HL-60/S4 treated with retinoic acid at 250 ng/mL for 4 days and 3 days (cell line): ENCODE measurements around the gene FAM234B.

ENCODE experiments used
- in situ Hi-C: fragments of 300-500 bp; cut with MboI; formaldehyde crosslinking; loops from 2 replicates; pipeline ENCODE4 v1.7.0; 2022; ENCODE audit warnings: low sequenced_read_pairs

Gene FAM234B

GRCh38 chr12:13087766-13088165 lies 43.6 kb downstream of the FAM234B start:
- in situ Hi-C loops: no loop called here

GRCh38 chr12:13088496-13088895 lies 44.3 kb downstream of the FAM234B start:
- in situ Hi-C loops: no loop called here

DNA sequence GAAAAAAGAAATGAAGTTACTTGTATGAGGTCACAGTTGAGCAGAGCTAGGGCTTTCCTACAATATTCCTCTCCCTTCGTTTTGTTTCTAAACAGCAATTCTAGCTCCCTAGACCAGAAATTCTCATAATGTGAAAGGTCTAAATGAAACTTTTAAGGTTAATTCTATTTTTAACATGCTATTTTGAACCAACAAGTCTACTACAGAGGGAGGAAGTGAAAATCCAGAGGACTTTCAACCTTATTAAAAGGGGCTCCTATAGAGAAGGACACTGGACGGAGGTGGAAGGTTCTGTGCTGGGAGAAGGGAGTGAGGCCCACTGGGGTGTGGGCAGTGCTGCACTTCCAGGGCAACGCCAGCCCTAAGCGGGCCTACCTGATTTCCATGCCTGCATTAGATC lies 45.9 kb downstream of the FAM234B start:
- in situ Hi-C loops: no loop called here

DNA sequence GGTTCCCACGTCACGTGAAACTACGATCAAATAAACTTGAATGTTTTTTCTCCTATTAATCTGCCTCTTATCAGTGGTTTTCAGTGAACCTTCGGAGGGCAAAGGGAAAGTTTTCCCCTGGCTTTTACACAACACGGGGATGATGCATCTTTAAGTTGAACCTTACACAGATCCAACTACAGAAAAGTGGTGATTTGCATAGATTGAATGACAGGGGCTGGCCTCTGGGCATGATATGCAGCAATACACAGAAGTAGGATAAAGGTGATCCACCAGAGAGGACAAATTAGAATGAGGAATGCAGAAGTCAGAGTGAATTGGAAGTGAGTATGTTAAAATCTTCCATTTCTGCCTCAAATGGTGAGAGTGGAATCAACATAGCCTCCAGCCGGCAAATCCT lies 47.7 kb downstream of the FAM234B start:
- in situ Hi-C loops: no loop called here

GRCh38 chr12:13093191-13093847 lies 49.1 kb downstream of the FAM234B start:
- in situ Hi-C loops: no loop called here

- in situ Hi-C loops: no loop called here
Measured at GRCh38 chr12:13093848-13094220, 49.7 kb downstream of the FAM234B start.

DNA sequence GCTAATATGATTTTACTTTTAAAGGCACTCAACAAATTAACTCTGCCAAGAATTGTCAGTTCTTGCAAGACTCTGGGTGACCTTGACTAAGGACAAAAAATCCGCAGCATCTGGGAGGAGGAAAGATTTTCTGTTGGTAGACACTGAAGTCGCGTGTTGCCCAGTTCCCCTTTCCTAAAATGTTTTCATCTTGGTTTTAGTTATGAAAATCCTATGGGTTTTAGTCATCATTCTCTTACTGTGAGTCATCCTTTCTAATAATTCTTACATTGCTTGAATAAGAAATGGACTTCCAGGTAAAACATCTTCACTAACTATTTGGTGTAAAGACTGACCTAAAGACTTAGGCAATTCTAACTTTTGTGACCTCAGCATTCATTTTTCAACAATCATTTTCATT lies 50.2 kb downstream of the FAM234B start:
- in situ Hi-C loops: no loop called here

- in situ Hi-C loops: no loop called here
Measured at GRCh38 chr12:13095266-13095995, 51.2 kb downstream of the FAM234B start.

DNA sequence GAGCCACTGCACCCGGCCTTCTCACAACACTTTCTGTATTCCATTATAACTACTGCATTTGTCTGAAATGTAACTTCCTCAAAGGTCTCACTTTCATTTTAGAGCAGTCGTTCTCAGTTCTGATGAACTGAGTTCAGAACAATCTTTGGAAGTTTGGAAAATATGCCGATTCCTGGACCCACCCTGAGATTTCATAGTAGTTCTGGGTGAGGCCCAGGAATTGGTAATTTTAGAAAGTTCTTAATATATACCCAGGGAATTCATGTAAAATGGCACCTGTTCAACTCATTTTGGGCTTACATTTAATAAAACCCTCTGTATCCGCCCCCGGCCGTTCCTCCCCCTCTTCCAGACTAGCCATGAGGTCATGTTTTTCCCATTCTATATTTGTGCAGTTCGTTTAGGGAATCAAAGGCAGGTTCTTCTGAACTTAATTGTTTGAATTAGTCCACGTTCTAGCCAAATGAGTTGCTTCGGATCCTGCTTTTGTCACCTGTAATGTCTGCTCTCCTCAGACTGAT lies 53.4 kb downstream of the FAM234B start:
- in situ Hi-C loops: no loop called here

- in situ Hi-C loops: no loop called here
Measured at GRCh38 chr12:13099066-13099843, 55.1 kb downstream of the FAM234B start.

- in situ Hi-C loops: no loop called here
Measured at GRCh38 chr12:13099844-13100604, 55.8 kb downstream of the FAM234B start.

- in situ Hi-C loops: no loop called here
Measured at GRCh38 chr12:13100605-13100881, 56.4 kb downstream of the FAM234B start.

GRCh38 chr12:13100882-13101769 lies 56.9 kb downstream of the FAM234B start:
- in situ Hi-C loops: no loop called here

DNA sequence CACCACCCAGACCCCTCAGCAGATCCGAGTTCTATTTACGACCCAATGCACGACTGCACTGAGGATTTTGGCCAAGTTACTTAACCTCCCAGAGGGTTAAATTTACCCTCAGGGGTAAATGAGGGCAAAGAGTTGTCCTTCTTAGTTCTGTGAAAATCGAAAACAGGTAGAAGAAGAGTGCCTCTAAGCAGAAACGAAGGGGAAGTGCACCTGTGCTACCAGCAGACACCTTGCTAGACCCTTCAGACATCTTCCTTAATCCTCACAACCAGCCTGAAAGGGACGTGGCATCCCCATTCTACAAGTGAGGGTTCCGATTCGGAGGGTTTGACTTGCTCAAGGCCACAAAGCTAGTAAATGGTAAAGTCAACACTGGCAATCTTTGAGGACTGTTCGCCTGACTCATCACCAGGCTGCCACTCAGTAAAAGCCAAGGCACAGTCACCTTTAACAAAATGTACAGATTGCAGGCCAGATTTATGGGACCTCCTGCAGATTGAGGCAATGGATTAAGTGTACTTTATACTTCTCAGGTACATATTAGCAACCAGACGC lies 57.7 kb downstream of the FAM234B start:
- in situ Hi-C loops: no loop called here

DNA sequence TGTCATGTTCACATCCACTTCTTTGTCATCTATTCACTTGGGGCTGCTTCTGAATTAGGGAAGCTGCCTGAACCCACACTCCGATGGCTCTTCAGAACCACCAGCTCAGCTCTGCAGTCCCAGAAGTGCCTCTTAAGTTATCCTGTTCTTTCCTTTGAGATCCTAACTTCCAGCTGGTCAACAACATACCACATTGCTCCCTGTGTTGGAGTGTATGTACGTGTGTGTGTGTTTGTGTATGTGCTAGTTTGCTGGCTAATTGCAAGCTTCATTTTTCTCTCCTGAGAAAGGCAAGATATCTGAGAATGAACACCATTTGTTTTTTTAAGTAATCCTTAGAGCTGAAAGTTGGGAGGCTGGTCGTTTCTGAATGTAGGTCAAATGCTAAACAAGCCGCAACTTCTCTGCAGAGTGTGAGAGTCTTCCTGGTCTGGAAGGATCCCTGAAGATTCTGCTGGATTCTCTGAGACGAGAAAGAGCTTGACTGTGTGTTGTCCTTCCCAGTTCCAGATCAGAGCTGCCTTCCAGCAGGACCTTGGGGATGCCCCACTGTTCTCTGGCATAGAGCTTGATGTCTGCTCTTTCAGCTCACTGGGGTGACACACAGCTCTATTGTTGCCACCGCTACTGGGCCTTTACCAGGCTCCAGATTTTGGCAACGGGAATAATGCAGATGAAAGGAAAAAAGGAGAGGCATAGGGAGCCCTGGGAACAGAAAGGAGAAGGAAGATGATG lies 58.4 kb downstream of the FAM234B start:
- in situ Hi-C loops: no loop called here

DNA sequence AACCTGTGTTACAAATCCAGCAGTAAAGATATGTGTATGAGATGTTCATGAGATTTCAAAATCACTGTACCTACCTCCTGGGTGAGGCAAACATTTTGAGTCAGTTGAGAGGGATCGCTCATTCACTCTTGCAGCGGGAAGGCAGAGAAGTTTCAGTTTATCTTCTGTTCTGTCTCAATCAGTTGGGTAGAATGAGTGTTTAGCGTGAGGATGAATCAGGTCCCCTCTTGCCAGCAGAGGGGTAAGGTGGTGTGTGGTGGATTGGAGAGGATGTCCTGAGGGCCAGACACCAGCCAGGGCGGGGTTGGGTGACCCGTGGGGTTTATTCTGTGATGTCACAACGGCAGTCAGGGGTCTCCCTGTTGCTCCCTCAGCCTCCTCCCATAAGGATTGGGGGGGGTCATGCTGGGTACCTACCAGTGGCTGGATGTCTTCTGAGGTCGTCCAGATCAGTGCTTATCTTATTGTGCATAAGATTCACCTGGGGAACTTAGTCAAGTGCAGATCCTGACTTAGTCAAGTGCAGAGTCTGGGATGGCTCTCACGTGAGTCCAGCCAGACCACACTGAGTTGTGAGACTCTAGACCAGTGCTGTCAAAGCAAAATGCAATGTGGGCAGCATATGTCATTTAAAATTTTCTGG lies 59.3 kb downstream of the FAM234B start, which contains the start of gene GSG1:
Gene GSG1 (minus strand): TSS at position 277 of the 643 bp plus-strand sequence. CDS start 155 bp downstream, at position 122.
- in situ Hi-C loops: no loop called here

GRCh38 chr12:13104409-13104808 lies 60.2 kb downstream of the FAM234B start:
- in situ Hi-C loops: no loop called here

DNA sequence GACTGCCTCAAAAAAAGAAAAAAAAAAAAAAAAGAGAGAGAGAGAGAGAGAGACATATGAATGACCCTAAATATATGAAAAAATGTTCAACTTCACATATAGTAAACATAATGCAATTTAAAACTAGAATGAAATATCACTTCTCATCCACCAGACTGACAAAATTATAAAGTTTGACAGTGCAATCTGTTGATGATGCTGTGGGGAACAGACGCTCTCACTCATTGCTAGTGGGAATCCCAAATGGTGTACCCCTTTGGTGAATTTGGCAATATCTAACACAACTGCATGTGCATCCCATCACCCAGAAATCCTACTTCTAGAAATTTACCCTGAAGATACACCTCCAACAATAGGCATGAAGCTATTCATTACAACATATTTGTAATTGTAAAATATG lies 61.6 kb downstream of the FAM234B start:
- in situ Hi-C loops: no loop called here

GRCh38 chr12:13106666-13107065 lies 62.5 kb downstream of the FAM234B start:
- in situ Hi-C loops: no loop called here
